HG03442 (cell line): ENCODE data around the gene RPS4Y1.

Experiments used
- ATAC-seq: cut with Tn5 transposase; IDR thresholded peaks from one replicate; pipeline ENCODE4 v1.9.1; 2021; ENCODE audit warnings: mild to moderate bottlenecking, moderate library complexity; ENCODE audit not compliant: unreplicated experiment

The RPS4Y1 gene

DNA sequence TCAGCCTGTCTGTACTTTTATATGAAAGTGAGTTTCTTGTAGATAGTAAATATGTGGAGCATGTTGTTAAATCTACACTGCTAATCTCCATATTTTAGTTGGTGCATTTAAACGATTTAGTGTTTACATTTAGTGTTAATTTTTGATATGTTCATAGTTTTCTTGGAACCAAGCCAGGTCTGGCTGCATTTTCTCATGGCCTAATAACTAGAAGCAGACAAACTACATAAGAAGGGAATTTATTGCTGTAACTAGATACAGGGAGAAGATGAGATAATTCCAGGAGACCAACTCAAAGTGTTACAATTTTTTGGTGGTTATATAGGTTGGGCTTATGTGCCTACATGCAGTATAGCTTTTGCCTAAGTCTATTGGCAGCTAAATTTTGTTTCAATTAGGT is 32.8 kb downstream of the RPS4Y1 start:
- ATAC-seq, result no peak

DNA sequence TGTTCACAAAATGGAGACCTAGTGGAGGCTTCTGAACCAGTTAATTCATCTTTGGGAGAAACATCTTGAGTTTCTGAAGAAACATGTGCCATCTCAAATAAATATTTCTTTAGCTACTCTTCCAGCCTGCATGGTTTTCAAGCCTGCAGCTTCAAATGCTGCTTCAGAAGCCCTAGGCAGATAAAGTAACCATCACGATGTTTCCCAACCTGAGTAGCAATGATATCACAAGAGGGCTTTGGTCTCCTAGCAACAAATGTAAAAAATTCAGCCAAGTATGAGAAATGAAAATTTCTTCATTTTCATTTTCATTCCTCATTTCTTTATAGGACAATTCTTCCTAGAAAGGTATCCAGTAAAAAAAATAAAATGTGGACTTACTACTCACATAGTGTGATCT is 42.2 kb downstream of the RPS4Y1 start:
- ATAC-seq, result no peak

DNA sequence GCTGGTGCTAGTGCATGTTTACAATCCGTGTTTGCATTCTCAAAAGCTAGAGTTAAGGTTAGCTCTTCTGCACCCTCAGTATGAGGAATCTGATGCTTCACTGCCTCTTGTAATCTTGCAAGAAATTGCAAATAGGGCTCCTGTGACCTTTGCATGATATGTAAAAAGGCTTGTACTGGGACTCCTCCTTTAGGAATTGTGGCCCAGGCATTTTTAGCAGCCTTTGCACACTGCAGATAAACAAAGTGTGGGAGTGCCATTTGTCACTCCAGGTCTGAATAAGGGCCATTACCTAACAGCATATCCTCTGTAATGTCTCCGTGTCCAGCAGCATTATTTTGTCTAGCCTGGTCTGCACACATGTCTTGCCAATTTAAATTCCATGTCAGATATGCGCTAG is 44.5 kb downstream of the RPS4Y1 start:
- no peak for ATAC-seq

DNA sequence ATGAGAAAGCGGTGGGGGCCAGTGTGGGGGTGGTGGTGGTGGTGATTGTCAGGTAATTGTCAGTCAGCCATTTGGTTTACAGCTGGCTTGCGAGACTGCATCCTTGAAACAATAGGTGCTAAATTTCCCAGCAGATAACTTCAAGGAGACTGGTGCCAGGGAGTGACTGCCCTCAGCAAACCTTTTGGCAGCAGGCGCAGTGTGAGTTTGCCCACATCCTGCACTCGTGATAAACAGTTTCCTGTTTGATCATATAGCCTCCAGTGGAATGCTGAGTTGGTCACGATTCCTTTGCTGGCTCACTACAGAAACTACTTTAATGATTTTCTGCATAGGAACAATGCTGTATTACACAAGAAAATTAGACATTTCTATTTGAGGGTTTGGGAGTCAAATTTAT is 46.0 kb downstream of the RPS4Y1 start:
- no peak for ATAC-seq

DNA sequence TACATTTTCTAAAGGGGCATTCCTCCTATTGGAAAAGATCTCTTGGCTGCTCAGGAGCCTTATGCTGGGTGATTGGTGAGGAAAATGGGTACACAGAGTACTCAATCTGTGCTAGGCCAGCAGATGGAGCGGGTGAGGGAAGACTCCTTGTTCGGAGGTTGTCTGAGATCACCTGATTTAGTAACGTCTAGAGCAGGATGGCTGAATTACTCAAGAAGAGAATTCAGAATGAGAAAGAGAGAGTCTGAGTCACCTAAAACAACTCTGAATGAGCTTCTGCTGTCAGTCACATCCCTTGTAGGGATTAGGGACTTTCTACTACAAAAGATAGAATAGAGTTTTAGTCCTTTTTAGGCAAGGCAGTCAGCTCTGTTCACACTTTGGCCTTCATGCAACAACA is 46.6 kb downstream of the RPS4Y1 start:
- ATAC-seq, result peak; percentile 93

DNA sequence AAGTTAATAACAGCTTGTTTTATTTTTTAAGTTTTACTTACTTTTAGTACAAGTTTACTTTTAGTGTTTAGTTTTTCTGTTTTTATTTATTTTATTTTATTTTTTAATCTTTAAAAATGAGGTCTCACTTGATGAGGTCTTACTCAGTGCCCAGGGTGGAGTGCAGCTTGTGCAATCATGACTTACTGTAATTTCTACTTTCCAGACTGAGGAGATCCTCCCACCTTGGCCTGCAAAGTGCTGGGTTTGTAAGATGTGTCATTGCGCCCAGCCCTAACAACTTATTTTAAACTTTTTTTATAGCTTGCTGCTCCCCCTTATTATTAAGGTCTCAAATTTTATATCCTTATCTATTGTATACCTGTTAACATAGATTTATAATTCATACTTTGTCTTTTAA is 52.1 kb downstream of the RPS4Y1 start:
- ATAC-seq, result no peak

DNA sequence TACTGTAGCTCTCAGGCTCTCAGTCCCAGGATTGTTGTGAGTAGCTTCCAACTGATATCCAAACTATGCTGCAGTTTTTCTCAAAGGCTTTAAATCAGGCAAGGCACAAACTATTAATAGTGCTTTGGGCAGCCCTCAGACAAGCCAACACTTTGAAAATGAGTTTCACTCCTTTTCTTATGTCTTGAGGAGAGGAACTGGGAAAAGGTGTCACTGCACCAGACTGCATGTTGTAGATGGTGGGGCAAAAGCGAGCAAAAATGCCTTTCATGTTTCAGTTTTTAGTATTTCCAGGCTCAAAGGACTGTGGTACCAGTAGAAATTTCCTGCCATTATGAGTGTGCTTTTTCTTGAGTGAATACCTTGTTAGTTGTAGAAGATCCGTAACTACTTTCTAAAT is 54.6 kb downstream of the RPS4Y1 start:
- peak; percentile 73 for ATAC-seq

DNA sequence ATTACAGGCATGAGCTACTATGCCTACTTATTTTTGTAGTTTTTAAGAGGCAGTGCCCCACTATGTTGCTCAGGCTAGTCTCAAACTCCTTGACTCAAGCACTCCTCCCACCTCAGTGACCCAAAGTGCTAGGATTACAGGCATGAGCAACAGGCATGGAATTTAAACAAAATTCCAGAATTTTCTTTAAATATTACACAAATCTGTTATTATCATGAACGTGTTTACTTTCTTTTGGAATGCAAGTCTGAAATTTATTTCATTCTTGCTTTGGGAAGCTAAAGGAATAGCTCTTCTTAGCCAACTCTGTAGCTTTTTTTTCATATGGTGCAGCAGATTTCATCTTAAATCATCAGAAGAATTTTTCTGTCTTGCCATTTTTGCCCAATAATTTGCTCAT is 66.0 kb downstream of the RPS4Y1 start:
- no peak for ATAC-seq

DNA sequence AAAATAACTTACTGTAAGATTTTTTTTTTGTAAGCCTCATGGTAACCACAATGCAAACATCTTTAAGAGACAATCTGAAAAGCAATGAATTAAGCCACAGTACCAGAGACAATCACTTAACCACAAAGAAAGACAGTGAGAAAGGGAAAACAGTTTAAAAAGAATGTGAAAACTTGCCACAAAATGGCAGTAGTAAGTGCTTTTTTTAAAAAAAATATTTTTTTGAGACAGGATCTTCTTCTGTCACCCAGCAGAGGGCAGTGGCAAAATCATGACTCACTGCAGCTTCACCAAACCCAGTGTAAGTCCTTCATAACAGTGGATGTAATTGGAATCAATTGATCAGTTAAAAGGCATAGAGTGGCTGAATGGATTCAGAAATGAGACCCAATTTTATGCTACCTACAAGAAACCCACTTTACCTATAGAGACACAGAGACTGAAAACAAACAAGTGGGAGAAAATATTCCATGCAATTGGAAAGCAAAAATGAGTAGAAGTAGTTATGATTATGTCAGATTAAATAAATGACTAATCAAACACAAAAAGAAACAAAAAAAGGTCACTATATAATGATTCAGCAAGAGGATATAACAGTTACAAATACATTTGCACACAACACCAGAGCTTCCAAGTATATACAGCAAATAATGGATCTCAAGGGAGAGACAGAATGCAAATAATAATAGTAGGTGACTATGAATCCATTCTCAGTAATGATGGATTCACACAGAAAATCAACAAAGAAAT is 71.8 kb downstream of the RPS4Y1 start:
- ATAC-seq, result no peak
